OCI-LY7 (cell line): ENCODE results near the gene SLC2A13. TPM values are rescaled to one million over a fixed set of nuclear protein-coding genes. Genes with fewer than 3 reads are reported as not detected.
"Not testable (repeated sequence)": the region's sequence is repeated elsewhere in the genome, so short reads cannot be mapped to it uniquely, and the experiment has no call there.

Experiments used
- BruUV-seq: library from RNA; stranded (reverse); fragments of 400-500 nt; replicated peaks from 2 replicates; lab custom pipeline; 2021; lab: Mats Ljungman, UMichigan
- CTCF ChIA-PET: fragments of 300-600 bp; sonication (Branson Sonifier 250); formaldehyde crosslinking; loops from one replicate; lab custom pipeline; 2022; ENCODE audit warnings: antibody characterized with exemption; ENCODE audit not compliant: unreplicated experiment; lab: Charles Lee
- POLR2A ChIA-PET: fragments of 300-600 bp; sonication (Branson Sonifier 250); formaldehyde crosslinking; loops from one replicate; lab custom pipeline; 2022; ENCODE audit warnings: antibody characterized with exemption; lab: Charles Lee
- DNase-seq: peaks from one replicate; pipeline ENCODE4 v3.0.0-alpha.2; 2015; ENCODE audit warnings: low spot score
- H2AFZ ChIP-seq: fragments of 200-600 bp; sonication (generic), shearing (Covaris generic); 2 replicates; pipeline ENCODE4 v1.6.1; 2014; ENCODE audit warnings: mild to moderate bottlenecking, antibody characterized with exemption, low read length, moderate library complexity
- H3K27ac ChIP-seq: fragments of 200-600 bp; sonication (generic); 2 replicates; pipeline ENCODE4 v1.5.1; 2014; ENCODE audit warnings: mixed run types, low read depth, mild to moderate bottlenecking, moderate library complexity, low read length, inconsistent platforms; ENCODE audit not compliant: poor library complexity, severe bottlenecking
- H3K36me3 ChIP-seq: fragments of 200-600 bp; sonication (generic); 2 replicates; pipeline ENCODE4 v1.6.1; 2014; ENCODE audit warnings: mild to moderate bottlenecking, antibody characterized with exemption, low read length, moderate library complexity, mixed read lengths; ENCODE audit not compliant: insufficient read depth
- H3K4me1 ChIP-seq: fragments of 200-600 bp; sonication (generic); 2 replicates; pipeline ENCODE4 v1.5.1; 2014; ENCODE audit warnings: mild to moderate bottlenecking, low read length; ENCODE audit not compliant: insufficient read depth, poor library complexity, severe bottlenecking
- H3K4me2 ChIP-seq: fragments of 200-600 bp; sonication (generic); 2 replicates; pipeline ENCODE4 v1.6.1; 2014; ENCODE audit warnings: mild to moderate bottlenecking, low read length
- H3K4me3 ChIP-seq: fragments of 200-600 bp; sonication (generic); 2 replicates; pipeline ENCODE4 v1.5.1; 2014; ENCODE audit warnings: mild to moderate bottlenecking, low read depth, low read length; ENCODE audit not compliant: poor library complexity, severe bottlenecking
- H3K79me2 ChIP-seq: fragments of 200-600 bp; sonication (generic); 2 replicates; pipeline ENCODE4 v1.6.1; 2016; ENCODE audit warnings: low read depth, mild to moderate bottlenecking, low read length, moderate library complexity, mixed read lengths; ENCODE audit not compliant: insufficient read depth
- H3K9me2 ChIP-seq: fragments of 200-600 bp; sonication (generic); 2 replicates; pipeline ENCODE4 v1.6.1; 2016; ENCODE audit warnings: mild to moderate bottlenecking, low read length, mixed read lengths; ENCODE audit not compliant: insufficient read depth
- H3K9me3 ChIP-seq: fragments of 200-600 bp; sonication (generic); 2 replicates; pipeline ENCODE4 v1.6.1; 2014; ENCODE audit warnings: mild to moderate bottlenecking, mixed run types, low read length, mixed read lengths
- H4K20me1 ChIP-seq: fragments of 200-600 bp; sonication (generic); 2 replicates; pipeline ENCODE4 v1.6.1; 2014; ENCODE audit warnings: mild to moderate bottlenecking, antibody characterized with exemption, low read length, moderate library complexity, mixed read lengths; ENCODE audit not compliant: insufficient read depth
- CTCF ChIP-seq: fragments of 200-600 bp; sonication (generic); conservative IDR thresholded peaks from 2 replicates; pipeline ENCODE4 v1.5.1; 2014; ENCODE audit warnings: mild to moderate bottlenecking, antibody characterized with exemption, low read length, moderate library complexity, mixed read lengths
- EZH2phosphoT487 ChIP-seq: fragments of 200-600 bp; sonication (generic); IDR thresholded peaks from 2 replicates; pipeline ENCODE4 v1.6.1; 2018; ENCODE audit warnings: low read depth, borderline replicate concordance, mild to moderate bottlenecking, mixed run types, antibody characterized with exemption, low read length, moderate library complexity, mixed read lengths
- intact Hi-C: fragments of 100-400 bp; cut with micrococcal nuclease; formaldehyde crosslinking; loops from one replicate; pipeline ENCODE4 v1.10.0; 2022; ENCODE audit not compliant: unreplicated experiment
- total RNA-seq, 2 experiments: library from RNA; depleted of rRNA in 1 of 2; stranded (reverse); fragments of >200 nt in 1 of 2; shearing (Covaris generic) in 1 of 2; gene quantifications; 2 replicates each; pipeline ENCODE4 v1.2.3, GENCODE V29; 2014 to 2022

SLC2A13 gene
- total RNA-seq, 2 experiments from 2014 or later, result 12.4 to 16.5 TPM

DNA sequence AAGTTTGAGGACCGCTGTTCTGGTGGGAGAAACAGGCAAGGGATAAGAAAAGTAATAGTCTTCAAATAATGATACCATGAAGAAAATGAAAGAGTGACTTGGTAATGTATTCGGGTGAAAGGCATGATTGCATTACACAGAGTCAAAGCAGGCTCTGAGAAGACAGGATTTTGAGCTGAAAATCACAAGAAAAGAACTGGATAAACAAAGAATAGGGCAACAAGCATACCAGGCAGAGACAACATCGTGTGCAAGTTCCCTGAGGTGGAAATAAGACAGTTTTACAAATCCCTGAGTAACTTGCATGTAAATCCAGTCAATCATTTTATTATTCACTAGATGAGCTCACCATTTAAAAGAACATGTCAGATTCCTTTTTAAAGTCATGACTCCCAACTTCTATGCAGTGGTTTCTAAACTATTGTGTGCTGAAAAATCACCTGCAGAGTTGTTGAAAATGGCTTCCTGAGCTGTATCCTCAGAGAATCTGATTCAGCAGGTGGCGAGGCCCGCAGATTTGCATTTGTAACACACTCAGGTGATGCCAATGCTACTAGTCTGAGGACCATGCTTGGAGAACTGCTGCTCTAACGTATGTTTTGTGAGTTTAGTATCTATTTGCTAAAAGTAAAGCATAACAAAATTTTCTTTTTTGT, 353.3 kb downstream of the SLC2A13 start:
- Histone ChIP-seq H3K9me2 (no peaks in the 10 kb centered on the region), H3K27ac (no peak overlapping the region), H3K4me1 (no peaks in the 10 kb centered on the region), H3K79me2 (no peaks in the 10 kb centered on the region), H2AFZ (no peak overlapping the region), H3K9me3 (no peaks in the 10 kb centered on the region), H4K20me1 (no peaks in the 10 kb centered on the region), H3K4me3 (no peak overlapping the region), H3K4me2 (no peak overlapping the region), H3K36me3 (no peaks in the 10 kb centered on the region)
- ChIA-PET CTCF (no interaction called here), POLR2A (no interaction called here)
- BruUV-seq, result no TSS peak
- intact Hi-C loops, result no loop called here
- no peak for DNase-seq
- TF ChIP-seq EZH2phosphoT487 (no peak), CTCF (no peak)

DNA sequence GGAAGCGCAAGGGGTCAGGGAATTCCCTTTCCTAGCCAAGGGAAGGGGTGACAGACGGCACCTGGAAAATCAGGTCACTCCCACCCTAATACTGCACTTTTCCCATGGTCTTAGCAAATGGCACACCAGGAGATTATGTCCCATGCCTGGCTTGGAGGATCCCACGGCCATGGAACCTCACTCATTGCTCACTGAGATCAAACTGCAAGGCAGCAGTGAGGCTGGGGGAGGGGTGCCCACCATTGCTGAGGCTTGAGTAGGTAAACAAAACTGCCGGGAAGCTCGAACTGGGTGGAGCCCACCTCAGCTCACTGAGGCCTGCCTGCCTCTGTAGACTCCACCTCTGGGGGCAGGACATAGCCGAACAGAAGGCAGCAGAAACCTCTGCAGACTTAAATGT, 359.7 kb downstream of the SLC2A13 start:
- H3K9me3 ChIP-seq, H3K4me1 ChIP-seq, CTCF ChIA-PET, H2AFZ ChIP-seq, DNase-seq, H3K79me2 ChIP-seq, H3K9me2 ChIP-seq, H3K4me2 ChIP-seq, intact Hi-C loops, H3K36me3 ChIP-seq, H4K20me1 ChIP-seq, H3K27ac ChIP-seq, H3K4me3 ChIP-seq, BruUV-seq: not testable (repeated sequence)
- POLR2A ChIA-PET, result interaction anchor here (0.7 kb wide), 1 partner anchor 1010 kb away, joined by 3 read pairs; no protein-coding TSS in a partner anchor

GRCh38 chr12:39743655-39744054, 362.2 kb downstream of the SLC2A13 start:
- no peak for TF ChIP-seq EZH2phosphoT487
- no peak for TF ChIP-seq CTCF
- H4K20me1 ChIP-seq, result no peaks in the 10 kb centered on the region
- BruUV-seq, result no TSS peak
- H3K4me2 ChIP-seq, result no peak overlapping the region
- H2AFZ ChIP-seq, result no peak overlapping the region
- H3K4me1 ChIP-seq, result no peaks in the 10 kb centered on the region
- no peaks in the 10 kb centered on the region for H3K9me3 ChIP-seq
- ChIA-PET CTCF (no interaction called here), POLR2A (no interaction called here)
- H3K36me3 ChIP-seq, result no peaks in the 10 kb centered on the region
- H3K4me3 ChIP-seq, result no peak overlapping the region
- no peaks in the 10 kb centered on the region; the same call in 1 of the 2 replicates for H3K9me2 ChIP-seq
- intact Hi-C loops, result no loop called here
- no peak overlapping the region for H3K27ac ChIP-seq
- H3K79me2 ChIP-seq, result no peaks in the 10 kb centered on the region
- no peak for DNase-seq
